Activated naive CD4-positive, alpha-beta T cell (primary cell): ENCODE measurements around the gene DDX39A.

Source experiments
- DNase-seq, 4 experiments: peaks; one replicate each; lab custom pipeline; 2025; lab: John Stamatoyannopoulos, UW

Gene DDX39A

GRCh38 chr19:14434543-14435319 is 15.6 kb upstream of the DDX39A start:
- no peak for DNase-seq

GRCh38 chr19:14433554-14434501 is 14.7 kb upstream of the DDX39A start:
- DNase-seq = peak in 2 of 4 experiments; percentile 24 to 46

GRCh38 chr19:14432791-14433553 is 13.8 kb upstream of the DDX39A start, which contains the start of gene PKN1:
Gene PKN1, plus strand, starts transcription at chr19:14433306. Its CDS starts 216 bp downstream, at chr19:14433522.
- peak in 1 of 4 experiments; percentile 44 for DNase-seq

DNA sequence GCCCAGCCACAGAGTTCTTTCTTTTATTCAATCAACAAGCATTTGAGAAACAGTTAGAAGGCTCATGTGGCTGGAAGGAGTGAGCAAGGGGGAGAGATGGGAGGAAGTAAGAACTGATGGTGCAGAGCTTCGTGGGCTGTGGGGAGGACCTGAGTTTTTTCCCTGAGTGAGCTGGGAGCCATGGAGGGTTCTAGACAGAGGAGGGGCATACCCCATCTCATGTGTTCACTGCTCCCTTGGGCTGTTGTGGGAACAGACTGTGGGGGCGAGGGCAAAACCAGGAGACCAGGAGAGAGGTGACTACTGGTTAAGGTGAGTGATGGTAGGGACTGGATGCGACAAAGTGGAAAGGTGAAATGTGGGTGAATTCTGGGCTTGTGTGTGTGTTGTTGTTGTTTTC is 11.6 kb upstream of the DDX39A start:
- DNase-seq = no peak

DNA sequence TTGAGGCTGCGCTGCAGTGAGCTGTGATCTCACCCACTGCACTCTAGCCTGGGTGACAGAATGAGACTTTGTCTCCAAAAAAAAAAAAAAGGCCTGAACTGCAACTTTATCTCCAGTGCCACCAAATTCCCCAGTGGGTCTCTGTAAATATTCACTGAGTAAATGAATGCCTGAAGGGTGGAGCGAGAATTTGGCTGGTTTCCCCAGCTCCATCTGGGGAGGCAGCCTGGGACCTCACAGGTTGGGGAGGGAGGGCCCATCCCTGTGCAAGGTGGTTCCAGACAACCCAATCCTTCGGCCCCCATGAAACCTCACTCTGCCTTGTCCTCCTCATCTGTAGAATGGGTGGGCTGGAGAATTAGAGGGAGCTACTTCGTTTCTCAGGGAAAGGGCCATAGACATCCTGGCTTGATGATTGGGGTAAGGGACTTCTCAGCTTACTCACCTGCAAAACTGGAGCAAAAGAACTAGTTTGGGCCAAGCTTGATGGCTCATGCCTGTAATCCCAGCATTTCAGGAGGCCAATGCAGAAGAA is 9.8 kb upstream of the DDX39A start:
- DNase-seq = no peak

DNA sequence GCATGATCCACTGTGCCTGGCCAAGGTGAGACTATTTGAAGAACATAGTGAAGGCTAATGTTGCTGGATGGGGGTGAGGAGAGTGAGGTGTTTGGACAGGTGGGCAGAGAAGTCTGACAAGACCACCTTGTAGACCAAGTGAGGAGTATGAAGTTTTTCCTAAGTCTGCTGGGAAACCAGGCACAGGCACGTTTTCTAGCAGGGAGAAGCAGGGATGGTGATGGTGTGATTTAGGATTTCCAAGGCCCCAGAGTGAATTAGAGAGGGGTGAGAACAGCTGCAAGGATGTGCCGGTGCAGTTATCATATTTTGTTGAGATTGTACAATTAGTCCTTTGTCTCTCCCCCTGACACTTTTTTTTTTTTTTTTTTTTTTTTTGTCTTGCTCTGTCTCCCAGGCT is 8.3 kb upstream of the DDX39A start:
- no peak for DNase-seq

- DNase-seq = no peak
Observed at GRCh38 chr19:14425696-14426138, 6.6 kb upstream of the DDX39A start.

DNA sequence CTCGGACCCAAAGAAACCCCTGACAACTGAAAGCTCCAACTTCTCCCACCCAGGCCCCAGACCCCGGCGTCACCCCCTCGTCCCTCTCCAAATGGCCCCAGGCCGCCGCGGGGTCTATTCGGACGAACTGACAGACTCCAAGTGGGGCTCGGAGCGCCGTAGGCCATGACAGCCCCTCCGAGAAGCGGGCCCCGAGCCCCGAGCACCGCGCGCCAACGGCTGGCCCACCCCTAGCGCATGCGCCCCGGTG is 360 bp downstream of the DDX39A start:
- DNase-seq = no peak

- DNase-seq = no peak
Observed at GRCh38 chr19:14416817-14417231, 2.3 kb downstream of the DDX39A start.

DNA sequence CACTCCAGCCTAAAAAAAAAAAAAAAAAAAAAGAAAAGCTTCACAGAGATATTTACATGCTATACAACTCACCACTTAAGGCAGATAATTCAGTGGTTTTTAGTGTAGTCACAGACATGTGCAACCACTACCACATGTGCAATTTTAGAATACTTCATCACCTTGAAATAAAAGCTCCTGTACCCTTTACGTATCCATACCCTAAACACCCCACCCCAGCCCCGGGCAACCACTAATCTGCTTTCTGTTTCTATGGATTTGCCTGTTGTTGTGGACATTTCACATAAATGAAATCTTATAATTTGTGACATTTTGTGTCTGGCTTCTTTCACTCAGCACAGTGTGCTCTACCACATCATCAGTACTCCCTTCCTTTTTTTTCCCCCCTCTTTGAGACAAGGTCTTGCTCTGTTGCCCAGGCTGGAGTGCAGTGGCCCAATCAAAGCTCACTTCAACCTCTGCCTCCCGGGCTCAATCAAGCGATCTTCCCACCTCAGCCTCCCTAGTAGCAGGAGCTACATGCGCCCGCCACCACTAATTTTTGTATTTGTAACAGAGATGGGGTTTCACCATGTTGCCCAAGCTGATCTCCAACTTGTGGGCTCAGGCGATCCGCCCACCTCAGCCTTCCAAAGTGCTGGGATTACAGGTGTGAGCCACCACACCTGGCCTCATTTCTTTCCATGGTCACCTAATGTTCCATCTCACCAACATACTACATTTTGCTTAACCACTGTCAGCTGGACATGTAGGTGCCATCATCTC is 4.0 kb downstream of the DDX39A start:
- no peak for DNase-seq

DNA sequence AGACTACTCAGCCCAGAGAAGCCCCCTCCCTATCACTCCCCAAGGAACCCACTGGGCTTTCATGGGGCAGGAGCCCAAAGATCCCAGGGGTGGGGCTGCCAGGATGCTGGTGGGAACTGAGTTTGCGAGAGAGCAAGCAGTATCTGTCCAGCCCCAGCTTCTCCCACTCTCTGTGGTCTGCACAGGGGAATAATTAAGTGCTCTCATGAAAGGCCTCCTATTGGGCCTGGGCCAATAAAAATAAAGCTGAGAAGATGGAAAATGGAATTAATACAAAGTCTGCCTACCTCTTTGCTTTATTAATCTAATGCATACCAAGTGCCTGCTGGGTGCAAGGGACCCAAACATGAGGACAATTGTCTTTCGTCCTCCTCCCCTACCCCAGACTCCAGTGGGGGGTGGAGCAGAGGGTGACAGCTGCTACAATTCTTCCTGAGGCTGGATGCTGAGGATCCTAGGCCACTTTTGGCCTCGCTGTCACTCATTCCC is 5.4 kb downstream of the DDX39A start:
- DNase-seq = no peak

DNA sequence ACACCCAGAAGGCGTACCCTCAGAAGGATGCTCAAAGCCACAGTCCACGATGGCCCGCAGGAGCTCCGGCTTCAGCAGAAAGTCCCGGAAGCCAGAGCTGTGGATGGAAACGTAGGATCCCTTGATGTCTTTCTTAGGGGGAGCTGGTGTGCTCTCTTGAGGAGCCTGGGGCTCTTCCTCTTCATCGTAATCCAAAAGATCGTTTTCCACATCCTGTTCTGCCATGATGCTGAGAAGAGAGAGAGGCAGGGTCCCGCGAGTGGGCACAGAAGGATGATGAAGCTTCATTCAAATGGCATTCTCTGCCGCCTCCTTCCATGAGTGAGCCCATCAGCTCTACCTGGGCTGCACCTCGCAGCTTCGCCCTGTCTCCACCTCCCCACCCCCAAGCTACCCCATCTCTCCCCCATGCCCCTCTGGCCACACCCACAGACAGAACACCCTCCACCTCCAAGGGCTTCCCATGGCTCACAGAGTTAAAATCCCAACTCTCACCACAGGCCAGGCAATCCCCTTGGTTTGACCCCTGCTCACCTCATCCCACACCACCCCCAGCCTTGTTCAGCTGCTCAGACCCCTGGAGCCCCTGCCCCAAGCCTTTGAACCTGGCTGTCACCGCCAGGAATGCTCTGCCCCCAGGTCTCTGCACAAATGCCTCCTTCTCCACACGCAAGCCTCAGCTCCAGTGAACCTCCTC is 6.0 kb downstream of the DDX39A start:
- DNase-seq = no peak

DNA sequence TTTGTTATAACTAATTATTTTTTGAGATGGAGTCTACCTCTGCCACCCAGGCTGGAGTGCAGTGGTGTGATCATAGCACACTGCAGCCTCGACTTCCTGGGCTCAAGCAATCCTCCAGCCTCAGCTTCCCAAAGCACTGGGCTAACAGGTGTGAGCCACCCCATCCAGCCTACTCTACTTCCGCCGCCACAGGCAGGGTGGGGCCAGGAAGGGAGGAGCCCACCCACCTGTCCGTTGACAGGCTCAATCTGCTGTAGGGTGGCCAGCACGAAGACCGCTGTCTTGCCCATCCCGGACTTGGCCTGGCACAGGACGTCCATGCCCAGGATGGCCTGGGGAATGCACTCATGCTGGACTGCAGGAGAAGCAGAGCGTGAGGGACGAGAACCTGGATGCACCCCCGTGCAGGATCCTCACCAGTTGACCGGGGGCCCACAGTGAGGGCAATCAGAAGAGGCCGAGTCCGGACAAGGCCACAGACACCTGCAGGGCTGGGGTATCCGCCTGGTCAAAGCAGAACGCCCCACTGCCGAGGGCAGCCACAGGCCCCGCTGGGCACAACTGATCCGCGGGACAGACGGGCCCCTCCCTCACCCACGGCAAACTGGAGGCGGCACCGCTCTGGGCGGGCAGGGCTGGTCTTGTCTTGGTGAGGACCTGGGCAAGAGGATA is 6.7 kb downstream of the DDX39A start:
- no peak for DNase-seq

DNA sequence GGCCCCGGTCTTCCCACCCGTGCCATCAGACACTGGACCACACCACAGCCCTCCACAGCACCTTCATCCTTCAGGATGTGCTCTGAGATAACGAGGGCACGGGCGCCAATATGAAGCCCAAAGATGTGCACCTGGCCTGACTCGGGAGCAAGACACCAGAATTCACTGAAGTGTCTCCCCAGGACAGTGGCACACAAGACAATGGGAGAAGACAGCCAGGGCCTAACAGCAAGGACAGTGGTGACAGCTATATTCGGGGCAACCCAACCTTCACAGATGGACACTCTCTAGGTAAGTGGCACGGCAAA is 7.2 kb downstream of the DDX39A start:
- DNase-seq = no peak

GRCh38 chr19:14411161-14411937 is 7.8 kb downstream of the DDX39A start:
- no peak for DNase-seq

- DNase-seq = peak in 1 of 4 experiments; percentile 23
Observed at GRCh38 chr19:14410091-14411051, 8.8 kb downstream of the DDX39A start.

- DNase-seq = no peak
Observed at GRCh38 chr19:14409146-14410023, 9.8 kb downstream of the DDX39A start.
